ENCODE results near the gene ARID4B. TPM values are rescaled to one million over a fixed set of nuclear protein-coding genes. Genes with fewer than 3 reads are reported as not detected.

ARID4B gene
- total and polyA plus RNA-seq, 2 donors (not counting 3 experiments of a cell fraction or from before 2014, with no cell fraction given), result 6.7 to 40.7 TPM

DNA sequence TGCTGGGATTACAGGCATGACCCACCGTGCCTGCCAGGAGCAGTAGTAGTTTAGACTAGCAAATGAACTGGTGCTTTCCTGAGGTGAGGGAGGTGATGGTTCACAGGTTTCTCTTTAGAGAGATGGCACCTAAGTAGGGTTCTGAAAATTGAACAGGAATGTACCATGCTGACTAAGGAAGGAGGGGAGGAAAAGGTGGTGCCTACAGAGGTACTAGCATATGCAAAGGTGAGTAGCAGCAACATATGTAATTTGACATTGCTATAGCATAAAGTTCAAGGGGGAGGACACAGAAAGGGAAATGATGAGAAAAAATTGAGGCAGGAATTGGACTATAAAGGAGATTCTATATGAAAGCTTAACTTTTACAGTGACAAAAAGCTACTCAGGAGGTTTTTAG, 101.0 kb downstream of the ARID4B start:
- Histone ChIP-seq H3K4me1 (ENCODE audit: control insufficient read depth, extremely low read depth, insufficient read depth, low read length) (no peaks in the 10 kb centered on the region), H3K4me2 (ENCODE audit: insufficient read depth, low read length) (no peak overlapping the region), H3K9ac (replicated peaks; ENCODE audit: extremely low read depth, insufficient read depth, low read length) (no peak overlapping the region), H3K79me2 (ENCODE audit: control insufficient read depth, insufficient read depth, low read length) (no peaks in the 10 kb centered on the region), H3K27ac (ENCODE audit: insufficient read depth, low read depth, low read length) (no peak overlapping the region), H4K20me1 (replicated peaks; ENCODE audit: control insufficient read depth, extremely low read depth, insufficient read depth, low read length) (no peaks in the 10 kb centered on the region), H3K4me3 (replicated peaks in 1 of 3; ENCODE audit: insufficient read depth in 1 of 3, low read depth in 1 of 3, low read length in 3 of 3) (no peak overlapping the region), H2AFZ (ENCODE audit: low read depth, low read length) (no peak overlapping the region), H3K9me1 (replicated peaks; ENCODE audit: control insufficient read depth, extremely low read depth, insufficient read depth, low read length) (no peaks in the 10 kb centered on the region), H3K36me3 (ENCODE audit: control insufficient read depth in 2 of 2, extremely low read depth in 1 of 2, insufficient read depth in 2 of 2, low read length in 2 of 2) (peaks cover 7 to 9% of the 10 kb centered on the region in 2 experiments), H3K9me3 (replicated peaks; ENCODE audit: control insufficient read depth, insufficient read depth, low read length) (no peaks in the 10 kb centered on the region), H3K27me3 (ENCODE audit: control insufficient read depth in 2 of 2, insufficient read depth in 2 of 2, low read length in 2 of 2) (no peaks in the 10 kb centered on the region)
- intact Hi-C loops (cut with micrococcal nuclease) (no loop called here), dilution Hi-C loops (cut with MboI; ENCODE audit: extremely low pct_ligation_motif_present, low sequenced_read_pairs) (no loop called here)
- DNase-seq (ENCODE audit: low read depth, low spot score) (no peak), FAIRE-seq (no peak)
- CTCF ChIA-PET, result interaction anchor here (0.7 to 1.4 kb wide), 2 partner anchors 42 to 188 kb away, joined by 3 to 4 read pairs; no protein-coding TSS in a partner anchor
- BruUV-seq (replicated peaks), result no TSS peak
- POLR2A ChIA-PET, result no interaction called here
- TF ChIP-seq CTCF (IDR thresholded peaks at IDR 0.05; ENCODE audit: extremely low read depth in 1 of 2, insufficient read depth in 1 of 2, low read depth in 1 of 2, low read length in 2 of 2), result no peak
- no peak for TF ChIP-seq EZH2 (IDR thresholded peaks at IDR 0.05; ENCODE audit: borderline replicate concordance, low read depth, low read length, severe bottlenecking)
- no peak for TF ChIP-seq POLR2A (IDR thresholded peaks at IDR 0.05; ENCODE audit: low read depth, low read length)
- TF ChIP-seq GATA2 (IDR thresholded peaks at IDR 0.05; ENCODE audit: insufficient read depth, insufficient read length, low read depth, low read length), result no peak
- TF ChIP-seq FOS (IDR thresholded peaks at IDR 0.05; ENCODE audit: borderline replicate concordance, insufficient read depth, low read length), result no peak
- TF ChIP-seq MAX (IDR thresholded peaks at IDR 0.05; ENCODE audit: insufficient read depth, insufficient read length), result no peak
- TF ChIP-seq MYC (IDR thresholded peaks at IDR 0.05; ENCODE audit: low read depth, low read length), result no peak
- TF ChIP-seq POLR2AphosphoS5 (IDR thresholded peaks at IDR 0.05; ENCODE audit: insufficient read depth, low read depth, low read length), result no peak
- no peak for TF ChIP-seq JUN (IDR thresholded peaks at IDR 0.05; ENCODE audit: borderline replicate concordance, insufficient read depth, insufficient read length, low read depth)
